Nephron progenitor cell (in vitro differentiated cells): ENCODE results near the gene POLR3A.
A peak's percentile ranks its signal among the peaks of the same experiment; 100 is the strongest.

Experiments
- DNase-seq: peaks from one replicate; pipeline ENCODE4 v3.0.0; 2021
- H3K27ac Mint-ChIP-seq: 2 replicates; pipeline ENCODE4 v1.8.0; 2021; ENCODE audit warnings: mild to moderate bottlenecking, moderate library complexity, mixed read lengths
- H3K27me3 Mint-ChIP-seq: 2 replicates; pipeline ENCODE4 v1.8.0; 2021; ENCODE audit warnings: mild to moderate bottlenecking, low read depth, mixed read lengths; ENCODE audit not compliant: poor library complexity
- H3K36me3 Mint-ChIP-seq: 2 replicates; pipeline ENCODE4 v1.8.0; 2021; ENCODE audit warnings: low read depth, mixed read lengths
- H3K4me1 Mint-ChIP-seq: 2 replicates; pipeline ENCODE4 v1.8.0; 2021; ENCODE audit warnings: mixed read lengths
- H3K4me3 Mint-ChIP-seq: 2 replicates; pipeline ENCODE4 v1.8.0; 2021; ENCODE audit warnings: mild to moderate bottlenecking, moderate library complexity, mixed read lengths
- H3K9me3 Mint-ChIP-seq: 2 replicates; pipeline ENCODE4 v1.8.0; 2021; ENCODE audit warnings: mild to moderate bottlenecking, moderate library complexity, mixed read lengths
- TF ChIP-seq, protein P1 (sequence below): fragments of 200-600 bp; sonication (generic); IDR thresholded peaks from 2 replicates; pipeline ENCODE4 v1.5.0; 2021; ENCODE audit warnings: antibody characterized with exemption

The POLR3A gene

GRCh38 chr10:77974396-77975074, 54.8 kb downstream of the POLR3A start:
- H3K9me3 Mint-ChIP-seq, result no peaks in the 10 kb centered on the region
- peaks cover 32% of the 10 kb centered on the region for H3K4me1 Mint-ChIP-seq
- TF ChIP-seq, protein P1, sequence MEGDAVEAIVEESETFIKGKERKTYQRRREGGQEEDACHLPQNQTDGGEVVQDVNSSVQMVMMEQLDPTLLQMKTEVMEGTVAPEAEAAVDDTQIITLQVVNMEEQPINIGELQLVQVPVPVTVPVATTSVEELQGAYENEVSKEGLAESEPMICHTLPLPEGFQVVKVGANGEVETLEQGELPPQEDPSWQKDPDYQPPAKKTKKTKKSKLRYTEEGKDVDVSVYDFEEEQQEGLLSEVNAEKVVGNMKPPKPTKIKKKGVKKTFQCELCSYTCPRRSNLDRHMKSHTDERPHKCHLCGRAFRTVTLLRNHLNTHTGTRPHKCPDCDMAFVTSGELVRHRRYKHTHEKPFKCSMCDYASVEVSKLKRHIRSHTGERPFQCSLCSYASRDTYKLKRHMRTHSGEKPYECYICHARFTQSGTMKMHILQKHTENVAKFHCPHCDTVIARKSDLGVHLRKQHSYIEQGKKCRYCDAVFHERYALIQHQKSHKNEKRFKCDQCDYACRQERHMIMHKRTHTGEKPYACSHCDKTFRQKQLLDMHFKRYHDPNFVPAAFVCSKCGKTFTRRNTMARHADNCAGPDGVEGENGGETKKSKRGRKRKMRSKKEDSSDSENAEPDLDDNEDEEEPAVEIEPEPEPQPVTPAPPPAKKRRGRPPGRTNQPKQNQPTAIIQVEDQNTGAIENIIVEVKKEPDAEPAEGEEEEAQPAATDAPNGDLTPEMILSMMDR, result peak; percentile 41
- H3K36me3 Mint-ChIP-seq, result peaks cover 16% of the 10 kb centered on the region
- peak overlapping the region; percentile 20 for H3K27ac Mint-ChIP-seq
- peak; percentile 10 for DNase-seq
- H3K4me3 Mint-ChIP-seq, result no peak overlapping the region
- H3K27me3 Mint-ChIP-seq, result peaks cover 3% of the 10 kb centered on the region

- no peaks in the 10 kb centered on the region for H3K9me3 Mint-ChIP-seq
- H3K27ac Mint-ChIP-seq, result peak overlapping the region; percentile 59
Measured at GRCh38 chr10:77973276-77973675, 56.0 kb downstream of the POLR3A start.

DNA sequence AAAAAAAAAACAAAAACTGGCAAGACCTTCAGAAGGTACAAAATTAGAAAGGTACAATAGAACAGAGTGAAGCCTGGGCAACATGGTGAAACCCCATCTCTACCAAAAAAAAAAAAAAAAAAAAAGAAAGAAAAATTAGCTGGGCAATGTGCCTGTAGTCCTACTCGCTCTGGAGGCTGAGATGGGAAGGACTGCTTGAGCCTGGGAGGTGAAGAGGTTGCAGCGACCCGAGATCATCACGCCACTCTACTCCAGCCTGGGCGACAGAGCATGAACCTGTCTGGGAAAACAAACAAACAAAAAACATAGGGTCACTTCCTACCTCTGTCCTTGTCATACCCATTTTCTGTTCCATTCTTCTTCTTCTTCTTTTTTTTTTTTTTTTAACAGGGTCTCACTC, 57.2 kb downstream of the POLR3A start:
- no peak overlapping the region for H3K27ac Mint-ChIP-seq
- no peak overlapping the region for H3K4me3 Mint-ChIP-seq
- no peaks in the 10 kb centered on the region for H3K27me3 Mint-ChIP-seq
- TF ChIP-seq, protein P1, result no peak
- no peaks in the 10 kb centered on the region for H3K9me3 Mint-ChIP-seq
- no peak for DNase-seq
- H3K4me1 Mint-ChIP-seq, result peaks cover 47% of the 10 kb centered on the region
- peaks cover 10% of the 10 kb centered on the region for H3K36me3 Mint-ChIP-seq

More at GRCh38 chr10:77973276-77973675, 56.0 kb downstream of the POLR3A start:
- H3K4me1 Mint-ChIP-seq, result peaks cover 41% of the 10 kb centered on the region
- no peak for DNase-seq
- no peaks in the 10 kb centered on the region for H3K27me3 Mint-ChIP-seq
- TF ChIP-seq, protein P1, result no peak
- H3K36me3 Mint-ChIP-seq, result peaks cover 14% of the 10 kb centered on the region
- no peak overlapping the region for H3K4me3 Mint-ChIP-seq

GRCh38 chr10:77971804-77972144, 57.5 kb downstream of the POLR3A start:
- TF ChIP-seq, protein P1, result no peak
- H3K4me1 Mint-ChIP-seq, result peaks cover 50% of the 10 kb centered on the region
- H3K27me3 Mint-ChIP-seq, result no peaks in the 10 kb centered on the region
- H3K4me3 Mint-ChIP-seq, result no peak overlapping the region
- H3K9me3 Mint-ChIP-seq, result no peaks in the 10 kb centered on the region
- H3K27ac Mint-ChIP-seq, result no peak overlapping the region
- DNase-seq, result no peak
- H3K36me3 Mint-ChIP-seq, result peaks cover 10% of the 10 kb centered on the region

DNA sequence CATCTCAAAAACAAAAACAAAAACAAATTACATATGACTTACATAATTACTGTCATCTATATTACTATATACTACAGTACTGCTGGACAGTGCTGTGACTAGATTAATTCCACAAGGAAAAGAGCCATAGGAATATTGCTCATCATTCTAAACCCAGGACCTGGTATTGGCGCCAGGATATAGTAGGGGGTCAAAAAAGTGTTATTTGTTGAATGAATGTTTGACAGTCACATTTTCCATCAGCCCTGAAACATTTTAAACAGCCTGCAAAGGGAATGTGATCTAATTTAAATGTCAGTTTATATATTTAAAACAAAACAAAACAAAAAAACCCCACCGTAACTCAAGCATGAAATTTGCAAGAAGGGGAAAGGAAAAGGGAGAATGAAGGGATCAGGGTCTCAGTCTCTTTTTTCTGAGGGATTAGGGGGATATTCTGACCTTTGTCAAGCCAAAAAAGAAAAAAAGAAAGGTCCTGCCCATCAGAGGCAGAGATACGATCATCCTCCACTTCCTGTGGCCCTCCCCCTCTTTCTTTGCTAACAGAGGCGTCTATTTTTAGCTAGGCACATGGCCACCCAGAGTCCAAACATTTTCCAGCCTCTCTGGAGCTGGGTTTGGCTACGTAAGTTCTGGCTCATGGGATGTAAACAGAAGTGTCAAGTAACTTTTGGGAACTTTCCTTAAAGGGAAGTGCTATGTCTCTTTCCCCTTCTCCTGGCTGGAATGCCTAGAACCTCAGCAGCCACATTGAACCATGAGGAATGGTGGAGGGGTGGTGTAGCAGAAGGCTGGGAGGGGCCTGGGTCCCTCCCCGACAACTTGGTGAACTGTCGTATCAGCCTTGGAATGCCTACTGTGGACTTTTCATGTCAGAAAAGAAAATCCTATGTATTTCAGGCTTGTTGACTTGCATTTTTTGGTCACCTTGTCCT, 58.2 kb downstream of the POLR3A start:
- H3K4me3 Mint-ChIP-seq, result no peak overlapping the region
- no peak for DNase-seq
- H3K27ac Mint-ChIP-seq, result peak overlapping the region; percentile 42
- TF ChIP-seq, protein P1, result no peak
- H3K36me3 Mint-ChIP-seq, result peaks cover 10% of the 10 kb centered on the region
- peaks cover 54% of the 10 kb centered on the region for H3K4me1 Mint-ChIP-seq
- H3K27me3 Mint-ChIP-seq, result no peaks in the 10 kb centered on the region
- H3K9me3 Mint-ChIP-seq, result no peaks in the 10 kb centered on the region
